Progenitor cell of endocrine pancreas (in vitro differentiated cells): Measurements from ENCODE around the gene FBXL5. TPM values are rescaled to one million over a fixed set of nuclear protein-coding genes. Genes with fewer than 3 reads are reported as not detected.
A peak's percentile ranks its signal among the peaks of the same experiment; 100 is the strongest.

ENCODE experiments used
- DNase-seq: peaks from one replicate; pipeline ENCODE4 v3.0.0; 2021; ENCODE audit warnings: low spot score; ENCODE audit not compliant: unreplicated experiment
- H3K27ac Mint-ChIP-seq: 2 replicates; pipeline ENCODE4 v1.8.0; 2021; ENCODE audit warnings: mild to moderate bottlenecking, moderate library complexity, mixed read lengths
- H3K27me3 Mint-ChIP-seq: 2 replicates; pipeline ENCODE4 v1.8.0; 2021; ENCODE audit warnings: mixed read lengths
- H3K36me3 Mint-ChIP-seq: 2 replicates; pipeline ENCODE4 v1.8.0; 2022; ENCODE audit warnings: mixed read lengths; ENCODE audit not compliant: insufficient read depth
- H3K4me1 Mint-ChIP-seq: 2 replicates; pipeline ENCODE4 v1.8.0; 2021; ENCODE audit warnings: low read depth, mixed read lengths
- H3K4me3 Mint-ChIP-seq: 2 replicates; pipeline ENCODE4 v1.8.0; 2021; ENCODE audit warnings: low read depth, mild to moderate bottlenecking, moderate library complexity, mixed read lengths
- H3K9me3 Mint-ChIP-seq: 2 replicates; pipeline ENCODE4 v1.8.0; 2021; ENCODE audit warnings: low read depth, mixed read lengths
- CTCF ChIP-seq: fragments of 200-600 bp; sonication (generic); IDR thresholded peaks from one replicate; pipeline ENCODE4 v1.5.0; 2021; ENCODE audit warnings: antibody characterized with exemption, mild to moderate bottlenecking; ENCODE audit not compliant: unreplicated experiment
- total RNA-seq: library from RNA; stranded (reverse); gene quantifications from 2 replicates; pipeline ENCODE4 v1.2.1, GENCODE V29; 2021

Gene FBXL5
- total RNA-seq, 1 donor from 2014 or later, result 66.9 TPM

DNA sequence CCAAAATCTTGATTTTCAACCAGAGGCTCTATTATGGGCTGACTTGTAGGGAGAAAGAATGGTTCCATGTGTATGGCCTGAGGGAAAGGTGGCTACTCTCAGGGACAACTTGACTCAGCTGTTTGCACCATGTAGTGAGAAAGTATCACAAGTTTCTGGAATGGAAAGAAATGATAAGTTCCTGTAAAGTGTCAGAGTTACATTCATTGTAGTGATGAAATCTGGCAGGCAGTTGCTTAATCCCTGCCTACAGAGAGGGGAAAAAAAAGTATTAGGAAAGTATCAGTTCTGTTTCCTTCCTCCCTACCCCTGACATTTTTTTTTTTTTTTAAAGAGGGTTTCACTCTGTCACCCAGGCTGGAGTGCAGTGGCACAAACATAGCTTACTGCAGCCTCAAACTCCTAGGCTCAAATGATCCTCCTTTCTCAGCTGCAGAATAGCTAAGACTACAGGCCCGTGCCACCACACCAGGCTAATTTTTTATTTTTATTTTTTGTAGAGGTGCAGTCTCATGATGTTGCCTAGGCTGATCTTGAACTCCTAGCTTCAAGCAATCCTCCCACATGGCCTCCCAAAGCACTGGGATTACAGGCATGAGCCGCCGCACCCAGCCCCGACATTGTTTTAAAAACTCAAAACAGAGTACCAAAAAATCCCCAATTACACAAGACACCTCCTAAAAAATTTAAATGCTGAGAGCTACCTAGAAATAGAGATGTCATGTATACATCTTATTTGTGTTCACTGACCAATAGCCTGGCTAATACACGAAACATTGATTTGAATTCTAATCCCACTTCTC is 4.8 kb upstream of the FBXL5 start:
- no peak for TF ChIP-seq CTCF
- Mint-ChIP-seq H3K9me3 (no peaks in the 10 kb centered on the region), H3K4me3 (no peak overlapping the region), H3K36me3 (no peaks in the 10 kb centered on the region), H3K27ac (no peak overlapping the region), H3K4me1 (peaks cover 19% of the 10 kb centered on the region), H3K27me3 (no peaks in the 10 kb centered on the region)
- no peak for DNase-seq

DNA sequence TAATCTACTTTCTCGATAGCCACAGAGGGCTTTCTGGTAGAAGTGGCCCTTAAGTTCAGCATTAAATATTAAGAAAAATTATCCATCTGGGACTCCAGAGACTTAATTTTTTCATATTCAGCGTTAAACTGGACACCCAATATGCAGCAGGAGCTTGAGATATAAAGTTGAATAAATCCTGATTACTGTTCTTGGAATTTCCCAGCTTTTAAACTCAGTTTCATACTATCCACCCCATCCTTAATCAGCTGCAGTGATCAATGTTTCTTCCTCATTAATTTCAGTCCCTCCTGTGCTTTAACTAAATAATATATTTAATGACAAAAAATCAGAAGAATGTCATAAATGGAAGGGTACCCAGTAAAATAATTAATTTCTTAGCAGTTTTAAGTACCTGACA is 3.6 kb upstream of the FBXL5 start:
- Mint-ChIP-seq H3K36me3 (no peaks in the 10 kb centered on the region), H3K27ac (no peak overlapping the region), H3K27me3 (no peaks in the 10 kb centered on the region), H3K4me1 (peaks cover 18% of the 10 kb centered on the region), H3K4me3 (no peak overlapping the region), H3K9me3 (no peaks in the 10 kb centered on the region)
- TF ChIP-seq CTCF, result no peak
- no peak for DNase-seq

- no peak for TF ChIP-seq CTCF
- Mint-ChIP-seq H3K36me3 (no peaks in the 10 kb centered on the region), H3K4me3 (no peak overlapping the region), H3K27me3 (no peaks in the 10 kb centered on the region), H3K27ac (no peak overlapping the region), H3K4me1 (peaks cover 23% of the 10 kb centered on the region), H3K9me3 (no peaks in the 10 kb centered on the region)
- no peak for DNase-seq
Observed at GRCh38 chr4:15658136-15658770, 3.1 kb upstream of the FBXL5 start.

GRCh38 chr4:15657366-15657765 is 2.2 kb upstream of the FBXL5 start:
- DNase-seq, result no peak
- Mint-ChIP-seq H3K4me1 (peaks cover 29% of the 10 kb centered on the region), H3K36me3 (no peaks in the 10 kb centered on the region), H3K4me3 (peak overlapping the region; percentile 37), H3K9me3 (no peaks in the 10 kb centered on the region), H3K27me3 (no peaks in the 10 kb centered on the region), H3K27ac (peak overlapping the region; percentile 53)
- TF ChIP-seq CTCF, result no peak

GRCh38 chr4:15656038-15656470 is 897 bp upstream of the FBXL5 start:
- no peak for TF ChIP-seq CTCF
- H3K36me3 Mint-ChIP-seq, result no peaks in the 10 kb centered on the region
- DNase-seq, result no peak
- peak overlapping the region; percentile 93 for H3K4me3 Mint-ChIP-seq
- H3K27ac Mint-ChIP-seq, result peak overlapping the region; percentile 100
- peaks cover 36% of the 10 kb centered on the region for H3K4me1 Mint-ChIP-seq
- H3K27me3 Mint-ChIP-seq, result no peaks in the 10 kb centered on the region
- H3K9me3 Mint-ChIP-seq, result no peaks in the 10 kb centered on the region
